NCI-H1436 treated with DMSO at 0.1 percent for 48 hours (cell line): Measurements from ENCODE around the gene CFAP54.
"Not testable (repeated sequence)": the region's sequence is repeated elsewhere in the genome, so short reads cannot be mapped to it uniquely, and the experiment has no call there.

Experiments used
- DNase-seq: peaks from one replicate; lab custom pipeline; 2025; lab: John Stamatoyannopoulos, UW

CFAP54 gene

GRCh38 chr12:96478011-96478410 is 11.4 kb upstream of the CFAP54 start:
- DNase-seq = no peak

GRCh38 chr12:96482086-96482485 is 7.3 kb upstream of the CFAP54 start:
- no peak for DNase-seq

- no peak for DNase-seq
These were observed 6.3 kb upstream of the CFAP54 start for GRCh38 chr12:96483116-96483515.

GRCh38 chr12:96486751-96487613 is 2.4 kb upstream of the CFAP54 start:
- no peak for DNase-seq

GRCh38 chr12:96487634-96488033 is 1.7 kb upstream of the CFAP54 start:
- DNase-seq = no peak

GRCh38 chr12:96493106-96493505 is 3.7 kb downstream of the CFAP54 start:
- no peak for DNase-seq

GRCh38 chr12:96494154-96494553 is 4.8 kb downstream of the CFAP54 start:
- DNase-seq = not testable (repeated sequence)

GRCh38 chr12:96495155-96495554 is 5.8 kb downstream of the CFAP54 start:
- DNase-seq = no peak

- no peak for DNase-seq
These were observed 6.6 kb downstream of the CFAP54 start for GRCh38 chr12:96495841-96496545.

- DNase-seq = no peak
These were observed 7.6 kb downstream of the CFAP54 start for GRCh38 chr12:96496944-96497343.

GRCh38 chr12:96497855-96498254 is 8.5 kb downstream of the CFAP54 start:
- DNase-seq = no peak

GRCh38 chr12:96500693-96501092 is 11.3 kb downstream of the CFAP54 start:
- DNase-seq = no peak

- no peak for DNase-seq
These were observed 11.9 kb downstream of the CFAP54 start for GRCh38 chr12:96501133-96501761.

GRCh38 chr12:96501908-96502307 is 12.5 kb downstream of the CFAP54 start:
- no peak for DNase-seq

GRCh38 chr12:96502477-96502876 is 13.1 kb downstream of the CFAP54 start:
- no peak for DNase-seq

- DNase-seq = no peak
These were observed 13.7 kb downstream of the CFAP54 start for GRCh38 chr12:96502949-96503532.

- no peak for DNase-seq
These were observed 14.6 kb downstream of the CFAP54 start for GRCh38 chr12:96503976-96504375.

GRCh38 chr12:96506776-96507175 is 17.4 kb downstream of the CFAP54 start:
- DNase-seq = no peak

GRCh38 chr12:96510306-96510764 is 21.0 kb downstream of the CFAP54 start:
- no peak for DNase-seq

GRCh38 chr12:96513166-96513565 is 23.8 kb downstream of the CFAP54 start:
- DNase-seq = no peak

GRCh38 chr12:96513681-96514080 is 24.3 kb downstream of the CFAP54 start:
- no peak for DNase-seq

- no peak for DNase-seq
These were observed 25.0 kb downstream of the CFAP54 start for GRCh38 chr12:96514328-96514727.
